Measurements from ENCODE around the gene SIX2. TPM values are rescaled to one million over a fixed set of nuclear protein-coding genes. Genes with fewer than 3 reads are reported as not detected.
A peak's percentile ranks its signal among the peaks of the same experiment; 100 is the strongest.
"Not testable (repeated sequence)": the region's sequence is repeated elsewhere in the genome, so short reads cannot be mapped to it uniquely, and the experiment has no call there.

Gene SIX2
- total RNA-seq = not detected

- H3K36me3 Mint-ChIP-seq = peaks cover 1% of the 10 kb centered on the region
- peak within 1 kb of the TSS; percentile 63 for H3K4me3 Mint-ChIP-seq
- no peak within 1 kb of the TSS for H3K27ac Mint-ChIP-seq
- DNase-seq (no peak), ATAC-seq (peak; percentile 21)
- H3K9me3 Mint-ChIP-seq (ENCODE audit: low read depth) = no peaks in the 10 kb centered on the region
- peaks cover 84% of the 10 kb centered on the region for H3K27me3 Mint-ChIP-seq
- CTCF ChIA-PET = interaction anchor here (1.5 to 2.1 kb wide), 2 partner anchors 27 to 28 kb away, joined by 6 to 10 read pairs; no protein-coding TSS in a partner anchor
- H3K4me1 Mint-ChIP-seq = peaks cover 23% of the 10 kb centered on the region
Measured at GRCh38 chr2:45009303-45009927, at the start of gene SIX2. SIX2 (minus strand) TSS chr2:45009452; CDS start chr2:45009110, 342 bp downstream.

- ATAC-seq (no peak), DNase-seq (no peak)
- H3K27me3 Mint-ChIP-seq = no peaks in the 10 kb centered on the region
- CTCF ChIA-PET = no interaction called here
- H3K27ac Mint-ChIP-seq = no peak overlapping the region
- H3K9me3 Mint-ChIP-seq (ENCODE audit: low read depth) = no peaks in the 10 kb centered on the region
- H3K4me3 Mint-ChIP-seq = no peak overlapping the region
- no peaks in the 10 kb centered on the region for H3K4me1 Mint-ChIP-seq
- no peaks in the 10 kb centered on the region for H3K36me3 Mint-ChIP-seq
Measured at GRCh38 chr2:45055162-45055605, 45.9 kb upstream of the SIX2 start.

DNA sequence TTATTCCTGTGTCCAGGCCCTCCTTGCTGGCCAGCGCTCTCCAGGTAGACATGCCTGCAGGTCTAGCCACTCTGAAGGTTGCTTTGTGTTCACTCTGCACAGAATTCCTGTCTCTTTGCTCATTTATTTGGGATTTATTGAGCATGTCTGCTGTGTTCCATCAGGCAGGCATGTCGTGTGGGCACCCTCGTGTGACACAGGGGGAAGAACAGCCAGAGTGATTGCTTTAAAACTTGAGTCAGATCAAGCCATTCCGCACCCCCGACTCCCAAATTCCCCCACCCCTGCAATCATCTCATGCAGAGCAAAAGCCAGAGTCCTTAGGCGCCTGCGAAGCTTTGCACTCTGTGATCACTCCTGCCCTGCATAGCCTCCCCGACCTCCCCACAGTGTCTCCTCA lies 44.7 kb upstream of the SIX2 start:
- no peaks in the 10 kb centered on the region for H3K9me3 Mint-ChIP-seq (ENCODE audit: low read depth)
- no peak for DNase-seq
- H3K27ac Mint-ChIP-seq = no peak overlapping the region
- no peak for ATAC-seq
- H3K36me3 Mint-ChIP-seq = no peaks in the 10 kb centered on the region
- H3K27me3 Mint-ChIP-seq = peaks cover 1% of the 10 kb centered on the region
- no peaks in the 10 kb centered on the region for H3K4me1 Mint-ChIP-seq
- CTCF ChIA-PET = no interaction called here
- no peak overlapping the region for H3K4me3 Mint-ChIP-seq

- Mint-ChIP-seq H3K9me3 (ENCODE audit: low read depth) (no peaks in the 10 kb centered on the region), H3K27ac (no peak overlapping the region), H3K4me3 (no peak overlapping the region), H3K4me1 (no peaks in the 10 kb centered on the region), H3K27me3 (peaks cover 5% of the 10 kb centered on the region), H3K36me3 (no peaks in the 10 kb centered on the region)
- DNase-seq (no peak), ATAC-seq (no peak)
- CTCF ChIA-PET = interaction anchor here (0.6 kb wide), 1 partner anchor 485 kb away, joined by 4 read pairs; no protein-coding TSS in a partner anchor
Measured at GRCh38 chr2:45052388-45052928, 43.2 kb upstream of the SIX2 start.

DNA sequence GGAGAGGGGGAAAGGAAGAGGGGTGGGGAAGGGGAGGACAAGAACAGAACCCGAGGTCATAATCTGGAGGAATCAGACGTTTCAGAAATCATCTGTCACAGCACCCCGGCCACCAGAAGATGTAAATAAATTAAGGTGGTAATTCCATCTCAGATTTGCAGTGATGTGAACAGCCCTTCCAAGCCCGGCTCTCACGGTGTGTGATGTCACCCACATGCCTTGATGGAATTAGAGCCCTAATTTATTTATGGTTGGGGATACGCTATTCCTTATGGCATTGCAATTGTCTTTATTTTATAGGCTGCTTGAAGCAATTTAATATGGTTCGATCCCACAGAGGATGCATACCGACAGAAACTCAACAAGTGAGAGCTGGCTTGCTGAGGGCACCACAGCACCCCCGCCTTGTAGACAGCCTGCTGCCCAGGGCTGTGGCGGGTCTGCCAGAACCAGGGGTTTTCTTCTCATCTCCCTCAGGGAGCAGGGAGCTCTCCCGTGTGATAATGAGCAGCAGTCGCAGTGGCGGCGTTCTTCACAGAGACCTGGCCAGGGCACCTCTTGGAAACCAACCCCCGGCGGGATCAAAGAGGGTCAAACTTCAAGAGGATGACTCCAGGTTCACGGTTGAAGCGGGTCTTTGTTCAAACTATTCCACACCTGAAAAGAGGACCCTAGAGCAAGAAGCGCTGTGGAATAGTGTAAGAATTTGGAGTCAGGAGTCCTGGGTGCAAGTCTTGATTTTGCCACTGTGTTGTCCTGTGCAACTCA lies 40.5 kb upstream of the SIX2 start:
- ATAC-seq (no peak), DNase-seq (no peak)
- Mint-ChIP-seq H3K27me3 (peaks cover 21% of the 10 kb centered on the region), H3K36me3 (no peaks in the 10 kb centered on the region), H3K4me3 (no peak overlapping the region), H3K27ac (no peak overlapping the region), H3K9me3 (ENCODE audit: low read depth) (no peaks in the 10 kb centered on the region), H3K4me1 (no peaks in the 10 kb centered on the region)
- CTCF ChIA-PET = no interaction called here

DNA sequence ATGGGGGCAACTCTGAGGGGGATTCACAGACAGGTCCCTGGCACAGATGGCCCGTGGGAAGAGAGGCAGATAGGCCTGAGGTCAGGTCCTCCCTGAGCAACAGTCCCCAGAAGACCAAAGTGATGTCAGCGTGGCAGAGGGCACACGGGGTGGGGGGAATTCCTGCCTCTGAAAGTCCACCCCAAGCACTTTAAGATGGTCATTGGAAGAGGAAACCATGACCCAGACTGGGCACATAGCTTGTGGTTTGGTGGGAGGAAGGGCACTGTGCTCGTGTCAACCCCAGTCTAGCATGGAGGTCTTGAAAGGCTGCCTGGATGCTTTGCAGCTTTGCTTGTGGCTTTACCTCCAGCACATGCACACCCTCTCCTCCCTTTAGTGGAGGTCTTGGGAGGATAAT lies 38.0 kb upstream of the SIX2 start:
- Mint-ChIP-seq H3K4me1 (no peaks in the 10 kb centered on the region), H3K4me3 (no peak overlapping the region), H3K27me3 (peaks cover 38% of the 10 kb centered on the region), H3K27ac (no peak overlapping the region), H3K36me3 (no peaks in the 10 kb centered on the region), H3K9me3 (ENCODE audit: low read depth) (no peaks in the 10 kb centered on the region)
- ATAC-seq (no peak), DNase-seq (no peak)
- CTCF ChIA-PET = no interaction called here

DNA sequence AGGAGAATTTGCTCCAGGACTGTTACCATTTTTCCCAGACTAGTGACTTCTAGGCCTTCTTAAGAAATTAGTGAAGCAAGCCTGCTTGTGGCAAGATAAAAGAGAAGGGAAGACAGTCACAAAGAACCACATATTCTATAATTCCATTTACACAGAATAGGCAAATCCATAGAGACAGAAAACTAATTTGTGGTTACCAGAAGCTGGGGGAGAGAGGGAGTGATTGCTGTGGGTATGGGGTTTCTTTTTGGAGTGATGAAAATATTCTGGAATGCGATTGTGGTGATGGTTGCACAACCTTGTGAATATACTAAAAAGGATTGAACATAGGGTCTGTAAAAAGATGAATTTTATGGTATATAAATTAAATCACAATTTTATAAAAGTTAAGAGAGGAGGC lies 37.5 kb upstream of the SIX2 start:
- Mint-ChIP-seq H3K27ac (no peak overlapping the region), H3K9me3 (ENCODE audit: low read depth) (no peaks in the 10 kb centered on the region), H3K4me1 (no peaks in the 10 kb centered on the region), H3K36me3 (no peaks in the 10 kb centered on the region), H3K4me3 (no peak overlapping the region), H3K27me3 (peaks cover 41% of the 10 kb centered on the region)
- ATAC-seq (no peak), DNase-seq (no peak)
- CTCF ChIA-PET = no interaction called here

- ATAC-seq = no peak
- no peak for DNase-seq
- no peaks in the 10 kb centered on the region for H3K36me3 Mint-ChIP-seq
- CTCF ChIA-PET = no interaction called here
- H3K27ac Mint-ChIP-seq = no peak overlapping the region
- H3K27me3 Mint-ChIP-seq = peaks cover 44% of the 10 kb centered on the region
- H3K4me1 Mint-ChIP-seq = no peaks in the 10 kb centered on the region
- H3K9me3 Mint-ChIP-seq (ENCODE audit: low read depth) = no peaks in the 10 kb centered on the region
- H3K4me3 Mint-ChIP-seq = no peak overlapping the region
Measured at GRCh38 chr2:45045706-45046105, 36.5 kb upstream of the SIX2 start.

DNA sequence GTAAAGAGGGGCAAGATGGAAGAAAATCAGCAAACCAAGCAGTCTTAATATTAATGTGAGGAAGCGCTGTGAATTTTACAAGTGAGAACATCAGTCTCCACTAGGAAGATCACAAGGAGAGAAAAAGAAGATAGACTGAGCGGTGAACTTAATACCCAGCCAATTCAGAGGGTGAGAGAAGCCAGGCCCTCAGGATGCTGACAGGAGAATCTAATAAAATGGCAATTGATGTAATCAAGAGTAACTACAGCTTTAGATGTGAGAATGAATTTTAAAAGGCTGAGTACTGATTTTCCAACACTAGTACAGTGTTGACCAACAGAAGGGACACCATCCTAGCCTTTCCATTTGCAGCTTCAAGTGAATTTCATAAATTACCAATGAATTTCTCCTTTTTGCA lies 35.7 kb upstream of the SIX2 start:
- no peaks in the 10 kb centered on the region for H3K4me1 Mint-ChIP-seq
- H3K4me3 Mint-ChIP-seq = no peak overlapping the region
- no peaks in the 10 kb centered on the region for H3K36me3 Mint-ChIP-seq
- no peak overlapping the region for H3K27ac Mint-ChIP-seq
- CTCF ChIA-PET = no interaction called here
- no peak for DNase-seq
- no peaks in the 10 kb centered on the region for H3K9me3 Mint-ChIP-seq (ENCODE audit: low read depth)
- ATAC-seq = no peak
- H3K27me3 Mint-ChIP-seq = peaks cover 46% of the 10 kb centered on the region

- no peak overlapping the region for H3K27ac Mint-ChIP-seq
Measured at GRCh38 chr2:45043174-45043573, 33.9 kb upstream of the SIX2 start.

GRCh38 chr2:45042401-45042800 lies 33.1 kb upstream of the SIX2 start:
- Mint-ChIP-seq H3K36me3 (no peaks in the 10 kb centered on the region), H3K9me3 (ENCODE audit: low read depth) (no peaks in the 10 kb centered on the region), H3K27ac (no peak overlapping the region), H3K27me3 (peaks cover 41% of the 10 kb centered on the region), H3K4me1 (no peaks in the 10 kb centered on the region), H3K4me3 (no peak overlapping the region)
- CTCF ChIA-PET = no interaction called here
- ATAC-seq (no peak), DNase-seq (no peak)

More at GRCh38 chr2:45043174-45043573, 33.9 kb upstream of the SIX2 start:
- H3K4me3 Mint-ChIP-seq = no peak overlapping the region
- H3K4me1 Mint-ChIP-seq = no peaks in the 10 kb centered on the region
- CTCF ChIA-PET = no interaction called here
- H3K36me3 Mint-ChIP-seq = no peaks in the 10 kb centered on the region
- peaks cover 41% of the 10 kb centered on the region for H3K27me3 Mint-ChIP-seq
- DNase-seq (no peak), ATAC-seq (no peak)
- no peaks in the 10 kb centered on the region for H3K9me3 Mint-ChIP-seq (ENCODE audit: low read depth)

DNA sequence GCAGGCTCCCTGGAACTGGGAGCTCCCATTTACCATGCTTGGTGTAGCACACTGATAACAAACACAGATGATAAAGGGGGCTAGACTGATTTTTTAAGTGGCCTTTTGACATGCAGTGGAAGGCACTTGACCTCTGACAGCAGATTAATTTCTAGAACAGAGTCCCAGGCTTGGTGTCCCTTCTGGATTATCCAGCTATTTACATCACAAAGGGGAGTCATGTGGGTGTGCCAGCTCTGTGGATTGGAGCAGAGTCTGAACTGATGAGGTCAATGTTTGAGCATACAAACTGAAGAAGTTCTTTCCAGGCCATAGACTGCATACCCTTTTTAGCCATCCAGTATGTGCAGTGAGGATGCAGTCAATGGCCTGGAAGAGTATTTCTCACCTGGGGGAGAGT lies 31.5 kb upstream of the SIX2 start:
- peaks cover 32% of the 10 kb centered on the region for H3K27me3 Mint-ChIP-seq
- no peaks in the 10 kb centered on the region for H3K9me3 Mint-ChIP-seq (ENCODE audit: low read depth)
- no peak for DNase-seq
- ATAC-seq = no peak
- H3K4me1 Mint-ChIP-seq = no peaks in the 10 kb centered on the region
- no peak overlapping the region for H3K4me3 Mint-ChIP-seq
- CTCF ChIA-PET = no interaction called here
- no peak overlapping the region for H3K27ac Mint-ChIP-seq
- H3K36me3 Mint-ChIP-seq = no peaks in the 10 kb centered on the region

- H3K27me3 Mint-ChIP-seq = peaks cover 25% of the 10 kb centered on the region
- H3K27ac Mint-ChIP-seq; DNase-seq; H3K36me3 Mint-ChIP-seq; ATAC-seq; H3K4me3 Mint-ChIP-seq; H3K9me3 Mint-ChIP-seq (ENCODE audit: low read depth); CTCF ChIA-PET; H3K4me1 Mint-ChIP-seq: not testable (repeated sequence)
Measured at GRCh38 chr2:45039804-45040203, 30.6 kb upstream of the SIX2 start.

GRCh38 chr2:45038861-45039260 lies 29.6 kb upstream of the SIX2 start:
- H3K27ac Mint-ChIP-seq; H3K9me3 Mint-ChIP-seq (ENCODE audit: low read depth); DNase-seq; ATAC-seq; CTCF ChIA-PET; H3K4me1 Mint-ChIP-seq; H3K36me3 Mint-ChIP-seq; H3K4me3 Mint-ChIP-seq: not testable (repeated sequence)
- H3K27me3 Mint-ChIP-seq = peaks cover 19% of the 10 kb centered on the region

Data from activated CD8-positive, alpha-beta memory T cell treated with anti-CD3 and anti-CD28 coated beads, Interleukin-2, amount 10 ng/mL, durations not matched to agents 7 days and 5 days (primary cell).